Measurements from ENCODE around the gene SMKR1.

GRCh38 chr7:129502708-129503685 is 666 bp downstream of the SMKR1 start:
- TF ChIP-seq EP300 (IDR thresholded peaks at IDR 0.05), result no peak
- TF ChIP-seq CTCF (IDR thresholded peaks at IDR 0.05), result no peak
- TF ChIP-seq POLR2A (IDR thresholded peaks at IDR 0.05), result no peak
